Cerebellar nuclear complex (tissue), 1 donor: ENCODE results near the gene TMBIM6.
"Not testable (repeated sequence)": the region's sequence is repeated elsewhere in the genome, so short reads cannot be mapped to it uniquely, and the experiment has no call there.

ENCODE experiments used
- DNase-seq, 2 experiments: peaks; one replicate each; lab custom pipeline; 2025; lab: John Stamatoyannopoulos, UW

Gene TMBIM6

DNA sequence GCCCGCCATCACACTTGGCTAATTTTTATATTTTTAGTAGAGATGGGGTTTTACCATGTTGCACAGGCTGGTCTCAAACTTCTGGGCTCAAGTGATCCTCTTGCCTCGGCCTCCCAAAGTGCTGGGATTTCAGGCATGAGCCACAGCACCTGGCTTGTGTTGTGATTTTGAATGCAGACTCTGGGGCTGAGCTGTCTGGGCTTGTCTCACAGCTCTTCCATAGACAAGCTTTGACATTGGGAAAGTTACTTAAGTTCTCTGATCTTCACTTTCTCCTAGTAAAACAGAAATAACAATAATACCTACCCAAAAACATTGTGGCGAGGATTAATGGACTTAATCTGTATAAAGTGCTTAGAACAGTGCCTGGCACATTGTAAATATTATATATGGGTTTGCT is 36.0 kb downstream of the TMBIM6 start:
- DNase-seq, result no peak

DNA sequence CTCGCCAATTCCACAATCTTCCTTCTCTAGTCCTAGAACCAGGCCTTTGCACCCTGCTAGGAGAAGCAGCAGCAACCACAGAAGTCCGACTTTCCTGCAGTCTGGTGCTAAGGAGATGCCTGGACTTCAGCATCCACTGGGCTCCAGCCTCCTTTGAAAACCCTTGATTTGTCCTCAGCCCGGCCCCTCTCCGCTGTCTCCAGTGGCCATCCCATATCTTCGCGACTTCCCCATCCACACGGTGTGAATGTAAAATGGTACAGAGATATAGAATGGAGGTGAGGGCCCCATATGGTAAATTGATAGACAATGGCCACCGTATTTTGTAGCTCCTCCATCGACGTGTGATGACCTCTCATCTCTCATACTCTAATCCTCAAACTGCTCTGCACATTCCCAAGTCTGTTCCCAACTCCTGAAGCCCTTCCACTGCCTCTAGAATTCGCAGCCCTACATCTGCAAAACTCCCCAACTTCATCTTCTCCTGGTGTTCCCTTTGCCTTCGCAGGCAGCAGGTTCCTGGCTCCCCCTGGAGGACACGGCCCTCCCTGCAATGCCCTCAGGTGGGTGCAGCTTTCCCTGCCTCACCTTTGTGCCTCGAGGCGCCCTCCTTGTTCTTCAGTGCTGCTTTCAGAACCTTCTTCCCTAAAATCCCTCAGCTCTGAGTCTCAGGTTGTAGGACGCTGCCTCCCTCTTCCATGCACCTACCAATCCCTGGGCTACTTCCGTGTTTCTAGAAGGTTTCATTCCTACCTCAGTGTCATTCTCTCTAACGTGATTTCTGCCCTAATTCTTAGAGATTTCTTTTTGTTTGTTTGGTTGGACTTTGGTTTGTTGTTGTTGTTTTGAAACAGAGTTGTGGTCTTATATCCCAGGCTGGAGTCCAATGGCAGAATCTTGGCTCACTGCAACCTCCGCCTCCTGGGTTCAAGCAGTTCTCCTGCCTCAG is 36.7 kb downstream of the TMBIM6 start:
- no peak for DNase-seq

DNA sequence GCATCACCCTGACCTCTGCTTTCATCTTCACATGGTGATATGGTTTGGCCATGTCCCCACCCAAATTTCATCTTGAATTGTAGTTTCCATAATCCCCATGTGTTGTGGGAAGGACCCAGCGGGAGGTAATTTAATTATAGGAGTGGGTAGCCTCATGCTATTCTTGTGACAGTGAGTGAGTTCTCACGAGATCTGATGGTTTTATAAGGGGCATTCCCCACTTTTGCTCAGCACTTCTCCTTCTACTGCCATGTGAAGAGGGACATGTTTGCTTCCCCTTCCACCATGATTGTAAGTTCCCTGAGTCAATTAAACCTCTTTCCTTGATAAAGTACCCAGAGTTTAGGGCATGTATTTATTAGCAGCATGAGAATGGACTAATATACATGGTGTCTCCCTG is 38.2 kb downstream of the TMBIM6 start:
- DNase-seq, result no peak

DNA sequence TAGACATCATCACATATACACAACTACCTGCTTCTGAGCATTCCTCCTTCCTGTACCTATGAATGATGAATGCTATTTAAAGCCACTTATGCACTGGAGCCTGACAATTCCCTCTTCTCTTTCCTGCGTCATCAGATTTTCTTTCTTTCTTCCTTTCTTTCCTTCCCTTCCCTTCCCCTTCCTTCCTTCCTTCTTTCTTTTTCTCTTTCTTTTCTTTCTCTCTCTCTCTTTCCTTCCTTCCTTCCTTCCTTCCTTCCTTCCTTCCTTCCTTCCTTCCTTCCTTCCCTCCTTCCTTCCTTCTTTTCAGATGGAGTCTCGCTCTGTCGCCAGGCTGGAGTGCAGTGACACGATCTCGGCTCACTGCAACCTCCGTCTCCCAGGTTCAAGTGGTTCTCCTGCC is 39.6 kb downstream of the TMBIM6 start:
- not testable (repeated sequence) for DNase-seq

DNA sequence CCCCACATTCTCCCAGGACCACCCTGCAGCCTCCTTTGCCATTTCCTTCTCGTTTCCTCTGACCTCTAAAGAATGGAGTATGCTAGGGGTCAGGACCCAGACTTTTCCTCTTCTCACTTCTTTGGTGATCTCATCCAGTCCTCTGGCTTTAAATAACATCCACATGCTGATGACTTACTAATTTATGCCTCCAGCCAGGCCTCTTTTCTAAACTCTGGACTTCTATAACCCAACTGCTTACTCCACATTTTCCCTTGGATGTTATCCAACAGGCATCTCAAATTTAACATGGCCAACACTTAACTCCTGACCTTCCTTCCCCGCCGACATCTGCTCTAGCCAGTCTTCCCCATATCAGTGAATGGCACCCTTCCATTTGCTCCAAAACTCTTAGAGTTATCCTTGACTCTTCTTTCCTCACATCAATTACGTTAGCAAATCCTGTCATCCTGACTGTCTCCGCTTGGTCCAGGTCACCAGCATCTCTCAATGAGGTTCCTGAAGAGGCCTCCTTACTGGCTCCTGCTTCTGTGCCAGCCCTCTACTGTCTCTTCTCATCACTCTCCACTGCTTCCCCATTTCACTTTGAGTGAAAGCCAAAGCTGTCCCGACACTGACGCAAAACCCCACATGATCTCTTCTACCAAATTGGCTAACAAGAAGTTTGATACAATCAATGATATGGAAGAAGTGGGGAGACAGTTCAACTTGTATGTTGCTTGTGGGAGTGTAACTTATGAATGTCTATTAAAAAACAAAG is 42.7 kb downstream of the TMBIM6 start:
- DNase-seq, result no peak

DNA sequence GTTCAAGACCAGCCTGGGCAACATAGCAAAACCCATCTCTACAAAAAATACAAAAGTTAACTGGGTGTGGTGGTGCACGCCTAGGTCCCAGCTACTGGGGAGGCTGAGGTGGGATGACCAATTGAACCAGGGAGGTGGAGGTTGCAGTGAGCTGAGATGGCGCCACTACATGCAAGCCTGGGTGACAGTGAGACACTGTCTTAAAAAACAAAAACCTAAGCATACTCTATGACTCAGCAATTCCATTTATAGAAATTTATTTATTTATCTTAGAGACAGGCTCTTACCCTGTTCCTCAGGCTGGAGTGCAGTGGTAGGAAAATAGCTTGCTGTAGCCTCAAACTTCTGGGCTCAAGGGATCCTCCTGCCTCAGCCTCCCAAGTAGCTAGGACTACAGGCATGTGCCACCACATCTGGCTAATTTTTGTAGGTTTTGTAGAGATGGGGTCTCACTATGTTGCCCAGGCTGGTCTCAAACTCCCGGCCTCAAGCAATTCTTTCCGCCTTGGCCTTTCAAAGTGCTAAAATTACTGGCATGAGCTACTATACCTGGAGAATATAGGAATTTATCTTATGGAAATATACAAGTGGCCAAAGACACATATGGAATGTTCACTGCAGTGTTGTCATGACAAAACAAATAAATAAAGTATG is 43.5 kb downstream of the TMBIM6 start:
- DNase-seq, result no peak

DNA sequence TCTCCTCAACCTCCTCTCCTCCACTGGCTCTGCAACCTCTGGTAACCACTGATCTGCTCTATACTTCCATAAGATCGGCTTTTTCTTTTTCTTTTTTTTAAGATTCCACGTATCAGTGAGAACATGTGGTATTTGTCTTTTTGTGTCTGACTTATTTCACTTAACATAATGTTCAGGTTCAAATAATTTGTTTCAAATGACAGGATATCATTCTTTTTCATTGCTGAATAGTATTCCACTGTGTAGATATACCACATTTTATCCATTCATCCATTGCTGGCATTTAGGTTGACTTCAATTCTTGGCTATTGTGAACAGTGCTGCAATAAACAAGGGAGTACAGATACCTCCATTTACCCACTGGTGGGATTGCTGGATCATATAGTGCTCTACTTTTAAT is 46.3 kb downstream of the TMBIM6 start:
- no peak for DNase-seq

DNA sequence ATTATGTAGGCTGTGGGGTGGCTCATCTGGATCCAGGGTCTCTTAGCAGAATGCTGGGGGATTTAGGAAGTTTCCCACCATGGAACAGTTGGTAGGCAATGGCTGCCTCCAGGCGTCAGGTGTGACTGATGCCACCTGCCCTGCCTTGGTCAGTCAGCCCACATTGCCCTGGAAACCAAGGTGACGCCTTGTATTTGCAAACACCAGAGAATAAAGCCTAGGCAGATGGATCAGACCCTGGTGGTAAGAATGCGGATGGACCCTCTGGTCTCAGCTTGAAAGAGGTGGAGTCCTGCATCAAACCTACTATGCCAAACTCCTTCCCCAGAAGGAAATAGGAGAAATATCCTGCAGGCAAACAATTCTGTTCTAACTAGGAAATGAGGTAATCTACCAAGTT is 48.6 kb downstream of the TMBIM6 start:
- no peak for DNase-seq

DNA sequence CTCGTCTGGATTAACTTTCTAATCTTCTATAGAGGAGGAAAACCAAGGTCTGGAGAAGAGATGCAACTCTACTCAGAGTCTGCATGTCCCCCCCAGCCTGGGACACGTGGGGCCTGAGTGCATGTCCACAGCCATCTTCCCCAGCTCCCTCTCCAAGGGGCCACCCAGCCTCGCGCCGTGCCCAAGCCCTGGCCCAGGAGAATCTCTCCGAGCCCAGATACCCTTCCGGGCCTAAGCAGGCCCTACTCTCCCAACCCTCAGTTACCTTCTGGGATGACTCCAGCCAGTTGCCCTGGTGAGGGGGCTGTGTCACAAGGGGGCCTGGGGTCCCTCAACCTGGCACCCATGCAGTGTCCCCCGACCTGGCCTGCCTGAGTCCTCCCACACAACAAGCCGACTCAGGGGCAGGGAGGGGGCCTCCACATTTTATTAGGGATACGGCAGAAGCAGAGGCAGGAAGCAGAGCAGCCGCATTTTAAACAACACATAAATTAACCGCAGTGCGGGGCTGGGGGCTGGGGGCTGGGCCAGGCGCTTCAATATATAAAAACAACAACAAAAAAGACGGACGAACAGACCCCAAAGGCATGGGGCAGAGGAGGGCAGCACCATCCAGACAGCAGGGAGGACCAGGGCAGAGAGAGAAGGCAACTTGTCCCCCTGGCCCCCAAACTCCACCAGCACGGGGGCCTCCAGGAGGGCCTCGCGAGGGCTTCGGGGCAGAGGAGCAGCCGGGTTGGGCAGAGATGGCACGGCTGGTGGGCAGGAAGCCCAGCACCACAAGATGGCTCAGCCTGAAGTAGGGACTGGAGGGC is 49.6 kb downstream of the TMBIM6 start:
- DNase-seq, result no peak

DNA sequence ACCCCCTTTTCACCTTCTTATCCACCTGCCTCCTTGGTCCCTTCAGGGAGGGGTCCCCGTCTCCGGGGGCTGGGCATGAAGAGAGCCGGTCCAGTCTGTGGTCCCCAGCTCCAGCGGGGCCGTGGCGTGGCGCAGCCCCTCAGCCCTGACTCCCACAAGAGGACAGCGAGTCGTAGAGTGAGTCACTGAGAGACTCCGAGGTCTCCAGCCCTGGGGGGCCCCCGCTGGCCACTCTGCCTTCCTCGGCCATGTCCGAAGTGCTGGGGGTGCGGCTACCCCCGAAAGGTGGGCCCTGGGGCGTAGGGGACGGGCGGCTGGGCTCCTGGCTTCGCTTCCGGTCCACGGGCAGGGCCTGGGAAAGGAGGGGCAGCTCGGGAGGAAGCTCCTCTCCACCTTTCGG is 50.3 kb downstream of the TMBIM6 start:
- DNase-seq, result no peak

DNA sequence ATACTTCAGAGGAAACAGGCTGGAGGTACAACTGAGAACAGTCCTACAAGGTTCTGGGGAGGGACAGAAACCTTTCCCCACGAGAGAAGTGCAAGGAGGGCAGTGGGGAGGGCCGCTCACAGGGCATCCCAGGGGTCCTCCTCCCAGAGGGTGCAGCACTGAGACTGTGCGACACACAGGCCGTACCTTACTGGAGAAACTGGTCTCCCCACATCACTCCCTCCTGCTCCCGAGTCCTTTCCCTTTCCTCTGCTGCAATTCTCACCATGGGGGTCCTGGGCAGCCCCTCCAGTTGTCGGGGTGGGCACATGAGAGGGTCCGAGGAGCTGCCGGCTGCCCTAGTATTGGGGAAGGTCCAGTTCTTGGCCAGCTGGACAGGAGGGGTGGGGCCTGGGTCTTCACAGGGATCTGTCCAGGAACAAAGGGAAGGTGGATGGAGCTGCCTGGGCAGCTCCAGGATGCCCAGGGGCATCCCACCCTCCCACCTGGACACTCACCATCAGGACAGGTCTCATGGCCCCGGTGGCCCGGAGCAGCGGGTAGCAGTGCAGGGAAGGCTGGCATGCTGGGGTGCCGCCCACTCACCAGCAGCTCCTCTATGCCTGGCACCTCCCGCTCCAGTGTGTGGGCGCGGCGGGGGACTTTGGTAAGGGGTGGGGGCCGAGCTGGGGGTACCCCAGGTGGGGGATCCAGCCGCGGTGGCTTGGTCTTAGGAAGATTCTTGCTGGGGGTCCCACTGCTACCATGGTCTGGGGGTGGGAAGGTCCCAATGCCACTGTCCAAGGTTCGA is 51.0 kb downstream of the TMBIM6 start:
- DNase-seq, result no peak

DNA sequence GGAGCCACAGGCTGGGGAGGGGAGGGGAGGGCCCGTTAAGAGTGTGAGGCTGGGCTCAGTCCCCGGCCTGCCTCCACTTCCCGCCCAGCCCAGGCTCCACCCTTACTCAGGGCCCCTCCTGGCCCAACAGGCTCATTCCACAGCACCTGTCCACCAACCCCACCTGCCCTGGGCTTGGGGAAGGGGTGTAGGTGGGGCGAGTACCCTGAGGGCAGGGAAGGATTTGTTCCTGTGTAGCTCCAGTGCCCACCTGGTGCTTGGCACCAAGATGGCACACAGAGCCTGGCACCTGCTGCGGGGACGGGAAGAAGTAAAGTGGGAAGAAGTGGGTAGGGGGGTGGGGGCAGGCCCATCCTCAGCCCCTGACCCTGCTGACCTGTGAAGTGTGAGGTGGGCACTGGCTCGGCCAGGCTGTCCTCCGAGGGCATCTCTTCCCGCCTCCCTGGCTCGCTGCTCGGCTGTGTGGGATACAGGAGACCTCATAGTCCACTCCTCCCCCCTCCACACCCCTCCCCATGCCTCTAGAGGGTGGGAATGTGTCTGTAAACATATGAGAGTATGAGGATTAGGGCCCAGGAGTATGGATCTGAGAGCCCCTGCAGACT is 51.7 kb downstream of the TMBIM6 start:
- no peak for DNase-seq

DNA sequence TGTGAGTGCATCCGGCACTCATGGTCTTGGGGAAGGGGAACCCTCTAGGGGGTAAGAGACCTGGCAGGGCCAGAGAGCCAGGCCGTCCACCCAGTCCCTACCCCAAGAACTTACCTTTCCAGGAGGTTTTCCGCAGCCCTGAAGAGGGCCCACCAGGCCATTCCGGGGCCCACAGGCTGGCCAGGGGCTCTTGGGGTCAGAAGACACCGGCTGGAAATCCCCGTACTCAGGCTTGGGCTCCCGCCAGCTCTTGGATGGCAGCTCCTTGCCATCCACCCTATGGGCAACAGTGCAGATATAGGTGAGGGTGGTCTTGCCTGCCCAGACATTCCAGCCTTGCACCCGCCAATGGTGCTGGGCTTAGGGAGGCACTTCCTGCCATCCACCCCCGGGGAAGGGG is 52.3 kb downstream of the TMBIM6 start:
- DNase-seq, result no peak

DNA sequence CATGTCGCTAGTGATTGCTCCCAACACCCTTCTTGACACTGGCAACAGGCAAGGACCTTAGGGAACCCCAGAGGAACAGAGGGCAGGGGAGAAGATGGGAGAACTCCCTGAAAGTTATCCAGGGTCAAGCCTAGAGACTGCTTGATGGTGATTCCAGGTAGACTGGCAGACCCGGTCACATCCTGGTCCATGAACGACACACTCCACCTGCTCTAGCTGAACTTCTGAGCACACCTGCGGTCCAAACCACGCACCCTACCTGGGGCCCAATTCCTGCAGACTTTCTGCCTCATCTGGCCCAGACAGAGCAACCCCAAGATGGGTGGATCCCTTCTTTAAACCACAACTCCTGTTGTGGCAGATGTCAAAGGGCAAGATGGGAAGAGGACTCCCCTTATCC is 52.7 kb downstream of the TMBIM6 start:
- no peak for DNase-seq

DNA sequence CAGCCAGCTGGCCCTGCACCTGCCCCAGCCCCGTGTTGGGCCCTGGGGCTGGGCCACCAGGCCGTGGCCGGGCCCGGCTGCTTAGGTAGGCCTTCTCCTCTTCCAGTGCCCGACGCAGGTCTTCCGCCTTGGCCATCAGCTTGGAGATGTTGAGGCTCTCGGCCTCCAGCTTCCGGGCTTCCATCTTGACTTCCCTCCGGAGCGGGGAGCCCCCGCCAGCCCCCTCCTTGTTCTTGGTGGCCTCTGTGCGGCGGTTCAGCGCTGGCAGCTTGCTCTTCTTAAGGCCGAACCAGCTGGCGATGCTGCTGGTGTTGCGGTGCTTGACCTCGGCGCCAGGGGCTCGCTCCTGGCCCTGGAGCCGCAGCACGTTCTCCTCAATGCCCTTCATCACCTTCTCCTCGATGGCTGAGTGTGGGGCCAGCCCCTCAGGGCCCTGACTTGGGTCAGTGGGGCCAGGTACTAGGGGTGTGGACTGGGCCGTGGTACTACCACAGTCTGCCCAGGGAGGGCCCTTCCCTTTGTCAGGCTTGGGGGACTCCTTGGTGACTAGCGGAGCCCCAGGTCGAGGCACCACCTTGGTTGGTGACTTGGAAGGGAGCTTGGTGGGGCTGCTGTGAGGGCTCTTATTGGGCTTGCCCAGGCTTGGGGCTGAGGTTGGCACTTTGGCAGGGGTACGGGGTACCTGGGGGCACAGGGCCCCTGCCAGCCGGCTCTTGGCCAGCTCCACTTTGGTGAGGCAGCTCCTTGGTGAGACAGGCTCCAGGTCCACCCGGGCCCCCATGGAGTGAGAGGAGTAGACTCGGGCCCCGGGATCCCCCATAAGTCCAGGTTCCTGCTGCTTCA is 53.7 kb downstream of the TMBIM6 start:
- no peak for DNase-seq

DNA sequence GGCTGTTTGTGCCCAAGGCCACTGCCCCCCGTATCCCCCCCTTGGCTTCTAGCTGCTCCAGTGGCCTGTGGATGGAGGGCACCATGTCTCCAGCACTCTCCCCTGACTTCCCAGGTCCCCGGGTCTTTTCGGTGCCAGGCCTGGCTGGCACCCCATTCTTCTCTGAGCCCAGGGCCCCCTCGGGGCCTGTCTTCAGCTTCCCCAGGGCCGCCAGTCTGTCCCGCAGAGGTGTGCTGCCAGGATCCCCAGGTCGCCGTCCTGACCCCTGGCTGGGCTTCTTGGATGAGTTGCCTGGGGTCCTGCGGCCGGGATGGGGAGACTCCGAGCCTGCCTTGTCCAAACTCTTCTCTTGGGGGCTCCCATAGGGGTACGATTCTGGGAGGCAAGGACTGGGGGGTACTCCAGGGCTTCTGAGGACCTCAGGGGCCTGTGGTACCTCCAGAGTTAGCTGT is 54.3 kb downstream of the TMBIM6 start:
- no peak for DNase-seq

DNA sequence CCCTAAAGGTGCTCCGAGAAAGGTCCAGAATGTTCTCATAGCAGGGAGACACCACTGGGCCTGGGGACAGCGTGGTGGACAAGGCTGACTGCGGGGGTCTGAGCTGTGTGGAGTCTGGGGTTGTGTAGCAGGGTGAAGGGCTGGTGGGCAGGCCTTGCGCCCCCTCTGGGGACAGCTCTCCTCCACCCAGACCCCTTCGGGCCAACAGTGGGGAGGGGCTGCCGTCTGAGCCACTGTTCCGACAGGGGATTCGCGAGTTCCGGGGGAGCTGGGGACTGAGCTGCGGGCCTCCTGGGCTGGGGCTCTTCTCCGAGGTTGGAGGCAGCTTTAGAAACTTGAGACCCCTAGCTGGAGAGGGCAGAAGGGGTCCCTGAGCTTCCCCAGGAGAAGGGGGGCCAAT is 54.8 kb downstream of the TMBIM6 start:
- no peak for DNase-seq

DNA sequence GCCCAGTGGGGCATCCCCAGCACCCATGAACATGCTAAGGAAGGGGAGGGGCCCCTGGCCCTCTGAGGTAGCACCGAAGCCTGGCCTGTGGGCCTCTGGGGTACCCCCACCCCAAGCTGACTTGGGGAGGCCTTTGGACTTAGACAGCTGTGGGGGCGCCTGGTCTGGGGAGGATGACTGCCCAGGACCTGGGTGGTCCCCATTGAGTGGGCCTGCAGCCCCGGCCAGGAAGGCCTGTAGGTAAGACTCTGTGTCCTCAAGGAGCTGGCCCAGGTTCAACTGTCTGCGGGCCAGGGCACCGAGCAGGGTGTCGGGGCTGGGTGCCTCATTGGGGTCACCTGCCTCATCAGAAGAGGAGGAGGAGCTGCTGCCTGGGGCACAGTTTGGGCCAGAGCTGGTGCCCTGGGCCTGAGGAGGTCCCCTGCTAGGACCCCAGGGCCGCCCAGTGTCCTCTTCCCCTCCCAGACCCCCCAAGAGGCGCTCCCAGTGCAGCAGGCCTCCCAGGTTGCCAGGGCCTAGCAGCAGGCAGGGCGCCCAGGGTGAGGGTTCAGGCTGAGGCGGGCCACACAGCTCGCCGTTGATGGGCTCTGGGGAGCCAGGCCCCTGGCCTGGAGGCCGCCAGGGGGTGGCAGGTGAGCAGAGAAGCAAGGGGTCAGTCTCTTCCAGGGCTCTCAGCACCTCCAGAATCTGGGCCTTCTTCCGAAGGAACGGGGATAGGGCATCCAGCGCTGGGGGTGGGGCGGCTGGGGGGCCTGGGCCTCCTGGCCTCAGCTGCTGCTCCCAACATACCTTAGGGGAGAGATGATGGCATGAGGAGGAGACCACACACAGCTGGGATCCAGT is 55.5 kb downstream of the TMBIM6 start:
- DNase-seq, result no peak

DNA sequence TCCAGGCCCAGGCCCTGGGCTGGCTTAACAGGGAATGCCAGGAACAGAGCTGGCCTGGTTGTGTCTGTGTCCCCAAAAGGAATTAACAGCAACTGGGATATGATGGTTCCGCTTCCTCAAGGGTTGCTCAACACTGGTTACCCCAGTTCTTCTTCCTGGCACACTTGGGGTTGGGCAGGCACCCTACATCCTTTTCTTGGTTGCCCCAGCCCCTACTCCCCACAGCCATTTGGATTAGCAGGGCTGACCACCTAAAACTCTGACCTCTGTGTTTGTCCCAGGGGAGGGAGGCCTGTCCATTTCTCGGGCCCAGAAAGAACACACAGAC is 56.1 kb downstream of the TMBIM6 start:
- DNase-seq, result no peak
